Hematopoietic multipotent progenitor cell treated with erythropoietin and hydrocortisone succinate and interleukin-3 and kit ligand, for 15 days (in vitro differentiated cells): ENCODE results near the gene SNAP23.

ENCODE experiments used
- DNase-seq: peaks from one replicate; pipeline ENCODE4 v3.0.0-alpha.2; 2015; ENCODE audit warnings: low spot score

The SNAP23 gene

DNA sequence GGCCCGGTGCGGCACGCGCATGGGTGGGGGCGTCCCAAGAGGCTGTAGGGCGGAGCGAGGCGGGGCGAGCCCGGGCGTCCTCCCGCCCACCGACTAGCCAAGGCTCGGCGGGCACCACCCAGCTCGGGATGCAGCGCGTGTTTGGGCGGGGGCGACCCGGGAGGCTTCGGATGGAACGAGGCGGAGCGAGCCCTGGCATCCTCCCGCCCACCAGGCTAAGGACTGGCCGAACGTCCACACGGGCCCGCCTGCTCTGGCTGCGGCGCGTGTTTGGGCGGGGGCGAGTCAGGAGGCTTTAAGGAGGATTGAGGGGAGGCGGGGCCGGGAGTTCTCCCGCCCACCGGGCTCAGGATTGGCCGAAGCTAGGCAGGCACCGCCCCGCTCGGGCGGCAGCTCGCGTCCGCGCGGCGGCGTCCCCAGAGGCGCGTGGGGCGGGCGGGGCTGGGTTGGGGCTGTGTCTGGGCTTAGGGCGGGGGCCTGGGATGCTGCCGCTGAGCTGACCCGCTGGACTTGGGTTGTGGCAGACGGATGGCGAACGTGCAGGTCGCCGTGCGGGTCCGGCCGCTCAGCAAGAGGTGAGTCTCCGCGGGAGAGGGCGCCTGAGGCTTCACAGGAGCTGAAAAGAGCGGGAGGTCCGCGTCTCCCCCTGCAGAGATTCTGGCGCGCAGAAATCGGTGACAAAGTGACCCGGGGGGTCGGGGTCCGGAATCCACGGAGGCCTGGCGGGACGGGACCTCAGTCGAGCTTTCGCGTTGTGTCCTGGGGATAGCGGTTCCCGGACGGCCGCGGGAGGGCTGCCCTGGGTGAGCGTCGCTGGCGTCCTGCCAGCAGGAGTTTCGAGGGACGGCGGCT is 80.0 kb downstream of the SNAP23 start, which contains the start of gene STARD9:
Gene STARD9 (plus strand): TSS at position 419 of the 852 bp plus-strand sequence. CDS start 110 bp downstream, at position 529.
- peak; percentile 96 for DNase-seq

DNA sequence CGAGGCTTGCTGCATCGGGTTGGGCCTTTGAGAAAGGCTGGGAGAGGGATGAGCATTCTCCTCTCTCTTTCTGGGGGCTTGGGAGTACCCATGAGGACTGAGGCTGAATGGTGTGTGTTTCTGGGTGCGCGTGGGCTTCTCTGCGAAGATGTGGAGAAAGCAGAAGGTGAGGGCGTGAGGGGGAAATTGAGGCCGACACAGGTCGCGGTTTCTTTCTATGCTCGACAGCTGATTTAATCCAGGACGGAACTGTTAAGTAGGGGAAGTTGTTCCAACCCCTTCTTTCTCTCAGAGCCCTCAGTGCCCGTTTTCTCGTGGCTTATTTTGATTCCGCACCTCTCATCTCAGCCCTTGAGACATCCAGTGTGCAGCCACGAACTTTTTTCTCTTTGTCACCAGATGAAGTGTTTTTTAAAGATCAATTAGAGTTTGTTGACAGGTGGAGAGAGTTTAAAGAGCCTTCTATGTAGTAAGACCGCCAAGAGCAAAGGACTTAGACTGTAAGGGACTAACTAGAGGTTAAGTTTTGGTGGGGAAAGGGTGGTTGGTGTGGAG is 80.7 kb downstream of the SNAP23 start:
- DNase-seq, result no peak

DNA sequence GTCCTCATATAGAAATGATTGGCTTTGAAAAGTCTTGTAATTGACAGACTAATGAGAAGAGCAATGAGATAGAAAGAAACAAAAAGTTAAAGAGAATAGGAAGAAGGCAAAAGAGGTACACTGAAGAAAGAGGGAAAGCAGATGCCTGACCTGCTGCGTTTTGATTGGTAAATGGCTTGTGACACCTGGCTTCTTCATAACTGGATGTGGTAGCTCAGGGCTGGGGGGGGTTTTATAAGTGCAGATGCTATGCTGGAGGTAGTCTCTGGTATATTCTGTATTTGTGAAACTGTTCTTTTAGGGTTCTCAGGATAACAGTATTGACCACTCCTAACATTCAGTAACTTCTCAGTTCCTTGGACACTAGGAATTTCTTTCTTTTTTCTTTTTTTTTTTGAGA is 81.3 kb downstream of the SNAP23 start:
- no peak for DNase-seq

DNA sequence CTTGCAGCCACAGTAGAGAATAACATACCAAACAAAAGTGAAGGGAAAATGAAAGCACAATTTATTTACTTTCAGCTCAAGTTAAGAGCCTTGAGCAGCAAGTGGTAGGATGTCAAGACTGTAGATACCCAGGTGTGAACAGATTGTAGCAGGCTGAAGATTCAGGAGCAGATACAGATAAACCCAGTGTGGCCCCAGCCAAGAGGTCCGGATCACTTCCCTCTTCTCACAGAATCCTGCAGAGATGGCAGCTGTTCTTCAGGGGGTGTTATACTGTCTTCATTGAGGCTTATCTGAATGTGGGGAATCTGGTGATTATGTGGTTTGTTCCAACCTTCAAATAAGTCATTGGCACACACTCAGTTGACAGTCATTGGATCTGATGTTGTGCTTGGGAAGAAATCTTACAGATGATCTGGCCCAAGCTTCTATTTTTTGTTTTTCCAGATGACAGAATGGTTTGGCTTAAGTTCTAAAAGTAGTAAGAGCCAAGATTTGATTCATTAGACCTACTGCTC is 82.1 kb downstream of the SNAP23 start:
- DNase-seq, result no peak

DNA sequence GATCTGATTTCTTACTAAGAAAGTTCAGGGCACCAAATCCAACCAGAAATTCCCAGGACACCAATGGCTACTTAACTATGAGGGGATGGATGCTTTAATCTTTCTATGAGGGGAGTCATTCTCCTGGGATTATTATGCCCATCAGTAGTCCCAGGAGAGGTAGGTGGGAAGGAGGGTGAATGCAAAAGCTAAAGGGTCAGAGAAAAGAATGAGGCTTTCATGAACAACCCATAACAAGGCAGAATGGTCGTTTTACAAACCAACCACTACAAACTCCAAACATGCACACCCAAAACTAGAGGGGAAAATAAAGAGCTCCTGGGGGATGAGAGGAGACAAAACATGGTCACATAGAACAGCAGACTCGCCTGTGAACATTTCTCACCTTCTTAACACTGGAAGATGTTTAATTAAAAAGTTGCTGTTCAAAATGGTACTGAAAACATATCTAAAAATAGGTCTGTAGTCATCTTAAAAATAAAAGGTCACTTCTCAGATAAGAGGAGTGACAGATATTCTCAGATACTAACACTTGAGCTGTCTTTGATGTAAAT is 83.6 kb downstream of the SNAP23 start:
- no peak for DNase-seq

DNA sequence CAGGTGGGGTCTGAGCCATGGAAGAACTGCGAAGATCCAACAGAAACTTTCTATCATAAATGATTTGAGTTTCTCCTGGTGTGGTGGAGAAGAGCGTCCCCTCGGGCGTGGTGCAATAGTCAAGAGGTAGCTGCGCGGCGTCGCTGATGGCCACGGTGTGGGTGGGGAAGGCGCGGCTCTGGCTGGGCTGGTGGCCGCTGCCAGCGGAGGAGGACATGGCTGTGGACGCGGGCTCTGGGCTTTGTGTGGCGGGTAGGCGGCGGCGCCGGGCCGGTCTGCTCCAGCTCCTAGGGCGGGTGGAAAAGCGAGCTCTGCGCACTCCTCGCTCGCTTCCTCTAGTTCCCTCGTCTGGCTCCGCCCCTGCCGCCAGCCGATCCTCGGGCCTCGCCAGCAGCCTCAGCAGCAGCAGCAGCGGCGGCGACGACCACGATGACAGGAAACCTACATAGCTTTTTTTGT is 85.9 kb downstream of the SNAP23 start:
- DNase-seq, result peak; percentile 44
